Thyroid gland (tissue), 4 donors: Measurements from ENCODE around the gene TTC34. TPM values are rescaled to one million over a fixed set of nuclear protein-coding genes. Genes with fewer than 3 reads are reported as not detected.

Experiments used
- DNase-seq, 2 donors: peaks; one replicate each; pipeline ENCODE4 v3.0.0-alpha.2; 2019
- H3K27ac ChIP-seq, 3 donors: fragments of 200-600 bp; sonication (generic); 1 replicate in 2 of 3; 2 replicates in 1 of 3; pipeline ENCODE4 v1.5.1; 2016 to 2019; ENCODE audit warnings: mild to moderate bottlenecking in 1 of 3, moderate library complexity in 1 of 3
- H3K27me3 ChIP-seq: fragments of 200-600 bp; sonication (generic); one replicate; pipeline ENCODE4 v1.5.1; 2019
- H3K36me3 ChIP-seq, 2 donors: fragments of 200-600 bp; sonication (generic); one replicate each; pipeline ENCODE4 v1.5.1; 2016 to 2019
- H3K4me1 ChIP-seq, 2 donors: fragments of 200-600 bp; sonication (generic); one replicate each; pipeline ENCODE4 v1.5.1; 2017 to 2019
- H3K4me3 ChIP-seq, 3 donors: fragments of 200-600 bp; sonication (generic); replicated peaks in 1 of 3; 1 replicate in 2 of 3; 2 replicates in 1 of 3; pipeline ENCODE4 v1.5.1; 2016; ENCODE audit warnings: mild to moderate bottlenecking in 1 of 3
- H3K9me3 ChIP-seq: fragments of 200-600 bp; sonication (generic); one replicate; pipeline ENCODE4 v1.5.1; 2017
- CTCF ChIP-seq, 6 experiments: fragments of 200-600 bp in 3 of 6; fragments of 450-650 bp in 3 of 6; sonication (generic) in 3 of 6; IDR thresholded peaks; one replicate each; pipeline ENCODE4 v1.5.1; 2016 to 2019; ENCODE audit warnings: antibody characterized with exemption in 6 of 6, mild to moderate bottlenecking in 2 of 6, inconsistent platforms in 1 of 6, moderate library complexity in 1 of 6
- POLR2A ChIP-seq, 2 donors: fragments of 450-650 bp; IDR thresholded peaks; one replicate each; pipeline ENCODE4 v1.6.1; 2017; ENCODE audit warnings: antibody characterized with exemption in 2 of 2, mild to moderate bottlenecking in 2 of 2, moderate library complexity in 1 of 2
- WGBS, 2 donors: methylation state at CpG; one replicate each; pipeline ENCODE4 v1.1.5; 2017; 5-methylcytosine and 5-hydroxymethylcytosine counted together
- intact Hi-C: fragments of 100-400 bp; cut with DNase I; formaldehyde crosslinking; loops from one replicate; pipeline ENCODE4 v1.15.1; 2023
- total RNA-seq, 4 donors: library from RNA; depleted of rRNA; stranded (reverse); fragments of >200 nt; gene quantifications; one replicate each; pipeline ENCODE4 v1.2.3, GENCODE V29; 2016

TTC34 gene
- total RNA-seq, 4 donors from 2014 or later = 0.81 to 2.2 (median 1.9) TPM

DNA sequence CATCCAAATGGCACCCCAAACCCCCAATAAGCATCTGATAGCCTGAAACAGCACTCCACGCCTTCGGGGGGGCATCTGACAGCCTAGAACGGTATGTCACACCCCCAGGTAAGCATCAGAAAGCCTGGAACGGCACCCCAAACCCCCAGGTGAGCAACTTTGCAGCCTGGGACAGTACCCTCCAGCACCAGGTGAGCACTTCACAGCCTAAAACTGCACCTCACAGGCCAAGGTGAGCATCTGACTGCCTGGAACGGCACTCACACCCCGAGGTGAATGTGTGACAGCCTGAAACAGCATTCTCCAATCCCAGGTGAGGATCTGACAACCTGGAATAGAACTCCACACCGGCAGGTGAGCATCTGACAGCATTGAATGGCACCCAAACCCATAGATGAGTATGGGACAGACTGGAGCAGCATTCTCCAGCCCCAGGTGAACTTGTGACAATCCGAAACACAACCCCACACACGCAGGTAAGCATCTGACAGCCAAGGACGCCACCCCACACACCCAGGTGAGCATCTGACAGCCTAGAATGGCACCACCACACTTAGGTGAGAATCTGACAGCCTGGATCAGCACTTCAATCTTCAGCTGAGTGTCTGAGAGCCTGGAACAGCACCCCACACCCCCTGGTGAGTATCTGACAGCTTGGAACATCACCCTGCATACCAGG is 150.4 kb downstream of the TTC34 start:
- 67 to 74% methylated on average over 3 to 10 of the region's 10 CpGs for WGBS, 2 donors
- H3K9me3 ChIP-seq = no peaks in the 10 kb centered on the region

DNA sequence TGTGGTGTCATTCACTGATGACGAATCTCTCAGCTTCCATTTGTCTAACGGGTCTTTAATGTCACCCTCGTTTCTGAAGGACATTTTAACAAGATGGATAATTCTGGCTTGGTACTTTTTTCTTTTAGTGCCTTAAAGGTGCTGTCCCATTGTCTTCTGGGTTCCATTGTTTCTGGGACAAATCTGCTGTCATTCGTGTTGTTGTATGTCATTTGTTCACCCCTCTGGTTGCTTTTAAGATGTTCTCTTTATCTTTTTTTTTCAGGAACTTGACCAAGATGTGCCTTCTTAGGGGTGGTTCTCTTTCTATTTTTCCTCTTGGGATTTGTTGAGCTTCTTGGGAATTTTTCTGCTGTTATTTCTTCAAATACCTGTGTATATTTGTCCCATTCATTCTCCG is 154.7 kb downstream of the TTC34 start:
- intact Hi-C loops = loop anchor here (5.0 to 10.0 kb wide), 2 partner anchors 122 to 230 kb away; partner anchors contain the start of gene PANK4
- TF ChIP-seq CTCF (IDR thresholded peaks at IDR 0.05) = no peak
- TF ChIP-seq POLR2A (IDR thresholded peaks at IDR 0.05) = no peak

More for the DNA sequence above, 150.4 kb downstream of the TTC34 start:
- DNase-seq = no peak
- intact Hi-C loops = no loop called here
- no peak for TF ChIP-seq POLR2A (IDR thresholded peaks at IDR 0.05)
- TF ChIP-seq CTCF (IDR thresholded peaks at IDR 0.05) = no peak
- Histone ChIP-seq H3K4me1 (no peaks in the 10 kb centered on the region), H3K27me3 (no peaks in the 10 kb centered on the region), H3K4me3 (no peak overlapping the region), H3K36me3 (no peaks in the 10 kb centered on the region), H3K27ac (no peak overlapping the region)

GRCh38 chr1:2645776-2646175 is 155.7 kb downstream of the TTC34 start:
- TF ChIP-seq CTCF (IDR thresholded peaks at IDR 0.05) = no peak
- no peak for TF ChIP-seq POLR2A (IDR thresholded peaks at IDR 0.05)
- Histone ChIP-seq H3K4me3 (no peak overlapping the region), H3K9me3 (no peaks in the 10 kb centered on the region), H3K4me1 (peaks cover 14 to 18% of the 10 kb centered on the region in 2 donors), H3K27ac (no peak overlapping the region), H3K36me3 (no peaks in the 10 kb centered on the region), H3K27me3 (no peaks in the 10 kb centered on the region)
- DNase-seq = no peak
- 85 to 86% methylated on average over 11 of the region's 11 CpGs for WGBS, 2 donors
- intact Hi-C loops = loop anchor here (5.0 to 10.0 kb wide), 2 partner anchors 121 to 228 kb away; partner anchors contain the start of gene PANK4

More for the DNA sequence above, 154.7 kb downstream of the TTC34 start:
- Histone ChIP-seq H3K27me3 (no peaks in the 10 kb centered on the region), H3K4me1 (peaks cover 10 to 12% of the 10 kb centered on the region in 2 donors), H3K36me3 (no peaks in the 10 kb centered on the region), H3K9me3 (no peaks in the 10 kb centered on the region), H3K27ac (no peak overlapping the region), H3K4me3 (no peak overlapping the region)
- DNase-seq = no peak
- WGBS, 2 donors = 78 to 80% methylated on average over 5 of the region's 5 CpGs

DNA sequence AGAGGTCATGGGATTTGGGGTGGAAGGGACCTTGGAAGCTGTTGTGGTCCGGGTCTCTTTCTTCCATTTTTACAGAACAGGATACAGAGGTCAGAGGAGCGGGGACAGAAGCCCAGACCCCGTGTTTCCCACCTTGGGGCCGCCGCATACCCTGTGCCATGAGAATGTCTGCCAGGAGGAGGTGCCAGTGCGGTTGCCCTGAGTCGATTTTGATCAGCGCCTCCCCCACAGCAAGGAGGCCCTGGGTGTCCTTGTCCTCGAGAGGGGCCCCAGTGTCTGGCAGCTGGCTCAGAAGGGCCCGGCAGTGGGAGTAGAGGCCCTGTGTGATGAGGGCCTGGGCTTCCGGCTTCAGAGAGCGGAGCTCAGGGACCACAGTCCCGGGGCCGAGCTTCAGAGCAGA is 156.3 kb downstream of the TTC34 start:
- intact Hi-C loops = loop anchor here (5.0 to 10.0 kb wide), 2 partner anchors 120 to 228 kb away; partner anchors contain the start of gene PANK4
- no peak for DNase-seq
- H3K4me1 ChIP-seq = peaks cover 14 to 18% of the 10 kb centered on the region in 2 donors
- no peak overlapping the region for H3K4me3 ChIP-seq
- 87 to 93% methylated on average over 8 to 12 of the region's 14 CpGs for WGBS, 2 donors
- H3K9me3 ChIP-seq = no peaks in the 10 kb centered on the region
- no peaks in the 10 kb centered on the region for H3K36me3 ChIP-seq
- no peaks in the 10 kb centered on the region for H3K27me3 ChIP-seq
- TF ChIP-seq POLR2A (IDR thresholded peaks at IDR 0.05) (no peak), CTCF (IDR thresholded peaks at IDR 0.05) (no peak)
- H3K27ac ChIP-seq = no peak overlapping the region

DNA sequence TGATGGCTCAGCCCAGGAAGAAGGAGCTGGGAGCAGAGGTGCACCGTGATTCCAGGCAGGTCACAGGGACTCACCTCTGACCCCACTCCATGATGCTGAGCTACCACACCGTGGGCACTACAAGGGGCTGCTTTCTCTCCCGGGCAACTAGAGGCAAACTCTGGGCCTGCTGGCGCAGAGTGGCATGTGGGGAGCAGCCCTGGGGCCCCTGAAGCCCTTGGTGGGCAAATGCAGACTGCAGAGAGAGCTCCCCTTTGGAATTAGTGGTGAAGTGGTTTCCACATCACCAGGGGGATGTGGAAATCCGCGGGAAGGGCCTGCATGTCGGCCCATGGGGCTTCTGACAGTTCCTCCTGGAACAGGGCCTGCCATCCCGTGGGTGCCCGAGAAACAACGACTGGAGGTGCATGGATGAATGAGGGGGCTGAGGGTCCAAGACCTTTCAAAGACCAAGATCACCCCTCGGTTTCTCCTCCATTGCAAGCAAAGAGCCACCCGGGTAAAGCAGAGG is 156.8 kb downstream of the TTC34 start:
- H3K9me3 ChIP-seq = no peaks in the 10 kb centered on the region
- no peak overlapping the region for H3K27ac ChIP-seq
- no peak for TF ChIP-seq CTCF (IDR thresholded peaks at IDR 0.05)
- no peak for TF ChIP-seq POLR2A (IDR thresholded peaks at IDR 0.05)
- intact Hi-C loops = loop anchor here (5.0 to 10.0 kb wide), 2 partner anchors 120 to 227 kb away; partner anchors contain the start of gene PANK4
- H3K4me3 ChIP-seq = no peak overlapping the region
- H3K27me3 ChIP-seq = no peaks in the 10 kb centered on the region
- H3K36me3 ChIP-seq = no peaks in the 10 kb centered on the region
- H3K4me1 ChIP-seq = peaks cover 14 to 18% of the 10 kb centered on the region in 2 donors
- DNase-seq = no peak
- WGBS, 2 donors = 85 to 91% methylated on average over 8 to 9 of the region's 12 CpGs
